Measurements from ENCODE around the gene DENND4C.
"Not testable (repeated sequence)": the region's sequence is repeated elsewhere in the genome, so short reads cannot be mapped to it uniquely, and the experiment has no call there.

Gene DENND4C

GRCh38 chr9:19188771-19189170 lies 41.7 kb upstream of the DENND4C start:
- Histone ChIP-seq H4K20me1 (ENCODE audit: insufficient read depth, low read length) (no peaks in the 10 kb centered on the region), H3K27me3 (ENCODE audit: insufficient read depth, low read length, poor library complexity) (no peaks in the 10 kb centered on the region), H3K4me2 (ENCODE audit: insufficient read depth, low read length) (no peak overlapping the region), H3K4me3 (ENCODE audit: low read depth in 1 of 2, low read length in 2 of 2) (no peak overlapping the region), H3K36me3 (ENCODE audit: insufficient read depth, low read length) (no peaks in the 10 kb centered on the region), H3K27ac (ENCODE audit: low read length) (no peak overlapping the region), H3K79me2 (ENCODE audit: insufficient read depth, low read length) (no peaks in the 10 kb centered on the region), H3K9ac (ENCODE audit: low read depth, low read length) (no peak overlapping the region), H2AFZ (ENCODE audit: low read depth, low read length) (no peak overlapping the region), H3K4me1 (ENCODE audit: insufficient read depth, low read length) (peaks cover 12% of the 10 kb centered on the region), H3K9me3 (ENCODE audit: insufficient read depth, low read length, severe bottlenecking) (no peaks in the 10 kb centered on the region)
- ATAC-seq (ENCODE audit: insufficient read depth, low read depth) (no peak), DNase-seq (no peak)
- no peak for TF ChIP-seq CTCF (IDR thresholded peaks at IDR 0.05; ENCODE audit: borderline replicate concordance, extremely low read depth, low read length, poor library complexity, severe bottlenecking)
- no peak for TF ChIP-seq EZH2 (IDR thresholded peaks at IDR 0.05; ENCODE audit: borderline replicate concordance, low read depth, low read length, severe bottlenecking)

GRCh38 chr9:19192202-19193028 lies 38.1 kb upstream of the DENND4C start:
- no peak overlapping the region for H3K4me3 ChIP-seq (ENCODE audit: low read depth in 1 of 2, low read length in 2 of 2)
- H3K9ac ChIP-seq (ENCODE audit: low read depth, low read length) = no peak overlapping the region
- no peak overlapping the region for H3K4me2 ChIP-seq (ENCODE audit: insufficient read depth, low read length)
- DNase-seq (no peak), ATAC-seq (ENCODE audit: insufficient read depth, low read depth) (no peak)
- no peaks in the 10 kb centered on the region for H3K9me3 ChIP-seq (ENCODE audit: insufficient read depth, low read length, severe bottlenecking)
- no peak overlapping the region for H3K27ac ChIP-seq (ENCODE audit: low read length)
- no peaks in the 10 kb centered on the region for H3K36me3 ChIP-seq (ENCODE audit: insufficient read depth, low read length)
- 0 out of 2 replicates have a peak, but pooled peaks cover 2% of the 10 kb centered on the region for H3K4me1 ChIP-seq (ENCODE audit: insufficient read depth, low read length)
- H2AFZ ChIP-seq (ENCODE audit: low read depth, low read length) = no peak overlapping the region
- no peaks in the 10 kb centered on the region for H3K27me3 ChIP-seq (ENCODE audit: insufficient read depth, low read length, poor library complexity)
- H4K20me1 ChIP-seq (ENCODE audit: insufficient read depth, low read length) = no peaks in the 10 kb centered on the region
- no peak for TF ChIP-seq CTCF (IDR thresholded peaks at IDR 0.05; ENCODE audit: borderline replicate concordance, extremely low read depth, low read length, poor library complexity, severe bottlenecking)
- no peak for TF ChIP-seq EZH2 (IDR thresholded peaks at IDR 0.05; ENCODE audit: borderline replicate concordance, low read depth, low read length, severe bottlenecking)
- no peaks in the 10 kb centered on the region for H3K79me2 ChIP-seq (ENCODE audit: insufficient read depth, low read length)

- H2AFZ ChIP-seq (ENCODE audit: low read depth, low read length) = no peak overlapping the region
Observed at GRCh38 chr9:19193029-19193324, 37.5 kb upstream of the DENND4C start.

GRCh38 chr9:19193358-19193973 lies 37.0 kb upstream of the DENND4C start:
- H2AFZ ChIP-seq (ENCODE audit: low read depth, low read length); H3K36me3 ChIP-seq (ENCODE audit: insufficient read depth, low read length): not testable (repeated sequence)

More at GRCh38 chr9:19193029-19193324, 37.5 kb upstream of the DENND4C start:
- no peak overlapping the region for H3K9ac ChIP-seq (ENCODE audit: low read depth, low read length)
- no peaks in the 10 kb centered on the region for H3K79me2 ChIP-seq (ENCODE audit: insufficient read depth, low read length)
- no peak overlapping the region for H3K4me3 ChIP-seq (ENCODE audit: low read depth in 1 of 2, low read length in 2 of 2)
- no peak for DNase-seq
- no peaks in the 10 kb centered on the region for H4K20me1 ChIP-seq (ENCODE audit: insufficient read depth, low read length)
- H3K36me3 ChIP-seq (ENCODE audit: insufficient read depth, low read length) = no peaks in the 10 kb centered on the region
- no peak for ATAC-seq (ENCODE audit: insufficient read depth, low read depth)
- H3K4me1 ChIP-seq (ENCODE audit: insufficient read depth, low read length) = 0 out of 2 replicates have a peak, but pooled peaks cover 2% of the 10 kb centered on the region
- H3K27ac ChIP-seq (ENCODE audit: low read length) = no peak overlapping the region
- H3K27me3 ChIP-seq (ENCODE audit: insufficient read depth, low read length, poor library complexity) = no peaks in the 10 kb centered on the region
- H3K4me2 ChIP-seq (ENCODE audit: insufficient read depth, low read length) = no peak overlapping the region
- no peak for TF ChIP-seq EZH2 (IDR thresholded peaks at IDR 0.05; ENCODE audit: borderline replicate concordance, low read depth, low read length, severe bottlenecking)
- no peak for TF ChIP-seq CTCF (IDR thresholded peaks at IDR 0.05; ENCODE audit: borderline replicate concordance, extremely low read depth, low read length, poor library complexity, severe bottlenecking)
- H3K9me3 ChIP-seq (ENCODE audit: insufficient read depth, low read length, severe bottlenecking) = no peaks in the 10 kb centered on the region

More at GRCh38 chr9:19193358-19193973, 37.0 kb upstream of the DENND4C start:
- H3K4me1 ChIP-seq (ENCODE audit: insufficient read depth, low read length); H3K27me3 ChIP-seq (ENCODE audit: insufficient read depth, low read length, poor library complexity); H3K9me3 ChIP-seq (ENCODE audit: insufficient read depth, low read length, severe bottlenecking); H3K9ac ChIP-seq (ENCODE audit: low read depth, low read length); H3K4me2 ChIP-seq (ENCODE audit: insufficient read depth, low read length); ATAC-seq (ENCODE audit: insufficient read depth, low read depth); H3K4me3 ChIP-seq (ENCODE audit: low read depth in 1 of 2, low read length in 2 of 2); H4K20me1 ChIP-seq (ENCODE audit: insufficient read depth, low read length); H3K27ac ChIP-seq (ENCODE audit: low read length); H3K79me2 ChIP-seq (ENCODE audit: insufficient read depth, low read length); DNase-seq: not testable (repeated sequence)

Data from DND-41 (cell line).